Lower lobe of right lung (tissue), 2 donors: Measurements from ENCODE around the gene MRPL1. TPM values are rescaled to one million over a fixed set of nuclear protein-coding genes. Genes with fewer than 3 reads are reported as not detected.
"Not testable (repeated sequence)": the region's sequence is repeated elsewhere in the genome, so short reads cannot be mapped to it uniquely, and the experiment has no call there.

ENCODE experiments used
- ATAC-seq, 2 donors: fragments of 200-7000 bp; cut with Tn5 transposase; one replicate each; pipeline ENCODE4 v1.9.1; 2020 to 2022; ENCODE audit warnings: mild to moderate bottlenecking in 2 of 2, moderate library complexity in 2 of 2
- DNase-seq: peaks from one replicate; pipeline ENCODE4 v3.0.0-alpha.2; 2020
- H3K27ac ChIP-seq: fragments of 200-600 bp; one replicate; pipeline ENCODE4 v1.8.0; 2022
- H3K27me3 ChIP-seq: fragments of 200-600 bp; one replicate; pipeline ENCODE4 v1.8.0; 2022; ENCODE audit warnings: low read depth
- H3K36me3 ChIP-seq: fragments of 200-600 bp; one replicate; pipeline ENCODE4 v1.8.0; 2022; ENCODE audit warnings: mild to moderate bottlenecking
- H3K4me1 ChIP-seq: fragments of 200-600 bp; one replicate; pipeline ENCODE4 v1.8.0; 2022
- H3K4me3 ChIP-seq: fragments of 200-600 bp; one replicate; pipeline ENCODE4 v1.8.0; 2022; ENCODE audit warnings: mild to moderate bottlenecking
- H3K9me3 ChIP-seq: fragments of 200-600 bp; one replicate; pipeline ENCODE4 v1.8.0; 2022
- intact Hi-C: fragments of 100-400 bp; cut with DNase I; formaldehyde crosslinking; loops from one replicate; pipeline ENCODE4 v1.11.0; 2022
- total RNA-seq: library from RNA; stranded (reverse); fragmentation: NEBNext Ultra II Directional; extraction: Animal tissue kit (Norgen Biotek cat#: 25700); gene quantifications from one replicate; pipeline ENCODE4 v1.2.1, GENCODE V29; 2021
- TF ChIP-seq, protein P1 (sequence below): fragments of 200-600 bp; IDR thresholded peaks from one replicate; pipeline ENCODE4 v1.8.0; 2022; ENCODE audit warnings: antibody characterized with exemption, mild to moderate bottlenecking
- donor health status: DM: no; HTN: yes; CAD: no; lungs with severe emphysema.

MRPL1 gene
- total RNA-seq, 1 donor from 2014 or later: 25.8 TPM

DNA sequence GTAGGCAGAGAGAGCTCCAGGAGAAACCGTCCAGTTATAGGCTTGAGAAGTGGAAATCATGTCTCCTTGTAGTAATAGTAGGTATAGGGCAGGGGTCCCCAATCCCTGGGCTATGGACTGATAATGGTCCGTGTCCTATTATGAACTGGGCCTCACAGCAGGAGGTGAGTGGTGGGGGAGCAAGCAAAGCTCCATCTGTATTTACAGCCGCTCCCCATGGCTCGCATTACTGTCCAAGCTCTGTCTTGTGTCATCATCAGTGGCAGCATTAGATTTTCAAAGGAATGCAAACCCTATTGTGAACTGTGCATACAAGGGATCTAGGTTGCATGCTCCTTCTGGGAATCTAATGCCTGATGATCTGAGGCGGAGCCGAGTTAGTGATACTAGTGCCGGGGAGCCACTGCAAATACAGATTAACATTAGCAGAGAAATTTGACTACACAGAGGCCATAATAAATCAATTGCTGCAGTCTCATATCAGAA lies 67.6 kb downstream of the MRPL1 start:
- Histone ChIP-seq H3K27ac (no peak overlapping the region), H3K36me3 (peaks cover 8% of the 10 kb centered on the region), H3K9me3 (no peaks in the 10 kb centered on the region), H3K4me1 (no peaks in the 10 kb centered on the region), H3K4me3 (no peak overlapping the region), H3K27me3 (no peaks in the 10 kb centered on the region)
- no peak for DNase-seq
- intact Hi-C loops: no loop called here
- TF ChIP-seq, protein P1, sequence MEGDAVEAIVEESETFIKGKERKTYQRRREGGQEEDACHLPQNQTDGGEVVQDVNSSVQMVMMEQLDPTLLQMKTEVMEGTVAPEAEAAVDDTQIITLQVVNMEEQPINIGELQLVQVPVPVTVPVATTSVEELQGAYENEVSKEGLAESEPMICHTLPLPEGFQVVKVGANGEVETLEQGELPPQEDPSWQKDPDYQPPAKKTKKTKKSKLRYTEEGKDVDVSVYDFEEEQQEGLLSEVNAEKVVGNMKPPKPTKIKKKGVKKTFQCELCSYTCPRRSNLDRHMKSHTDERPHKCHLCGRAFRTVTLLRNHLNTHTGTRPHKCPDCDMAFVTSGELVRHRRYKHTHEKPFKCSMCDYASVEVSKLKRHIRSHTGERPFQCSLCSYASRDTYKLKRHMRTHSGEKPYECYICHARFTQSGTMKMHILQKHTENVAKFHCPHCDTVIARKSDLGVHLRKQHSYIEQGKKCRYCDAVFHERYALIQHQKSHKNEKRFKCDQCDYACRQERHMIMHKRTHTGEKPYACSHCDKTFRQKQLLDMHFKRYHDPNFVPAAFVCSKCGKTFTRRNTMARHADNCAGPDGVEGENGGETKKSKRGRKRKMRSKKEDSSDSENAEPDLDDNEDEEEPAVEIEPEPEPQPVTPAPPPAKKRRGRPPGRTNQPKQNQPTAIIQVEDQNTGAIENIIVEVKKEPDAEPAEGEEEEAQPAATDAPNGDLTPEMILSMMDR: no peak
- no peak for ATAC-seq

DNA sequence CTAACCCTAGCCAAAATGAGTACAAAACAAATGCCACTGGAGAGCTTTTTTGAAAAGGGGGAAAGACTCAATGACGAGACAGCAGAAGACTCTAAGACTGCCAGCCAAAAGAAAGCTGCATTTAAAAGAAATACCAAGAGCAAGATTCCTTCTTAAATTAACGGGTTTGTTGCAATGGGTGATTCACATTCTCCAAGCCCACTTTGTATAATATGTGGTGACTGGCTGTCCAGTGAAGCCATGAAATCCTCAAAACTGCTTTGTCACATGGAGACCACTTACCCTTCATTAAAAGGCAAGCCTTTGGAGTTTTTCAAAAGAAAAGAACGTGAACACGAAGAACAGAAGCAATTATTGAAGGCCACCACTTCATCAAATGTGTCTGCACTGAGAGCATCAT lies 68.2 kb downstream of the MRPL1 start:
- no peak overlapping the region for H3K4me3 ChIP-seq
- ATAC-seq (no peak), DNase-seq (no peak)
- H3K36me3 ChIP-seq: peaks cover 13% of the 10 kb centered on the region
- no peaks in the 10 kb centered on the region for H3K4me1 ChIP-seq
- no peaks in the 10 kb centered on the region for H3K9me3 ChIP-seq
- H3K27me3 ChIP-seq: no peaks in the 10 kb centered on the region
- TF ChIP-seq, protein P1: no peak
- intact Hi-C loops: no loop called here
- no peak overlapping the region for H3K27ac ChIP-seq

DNA sequence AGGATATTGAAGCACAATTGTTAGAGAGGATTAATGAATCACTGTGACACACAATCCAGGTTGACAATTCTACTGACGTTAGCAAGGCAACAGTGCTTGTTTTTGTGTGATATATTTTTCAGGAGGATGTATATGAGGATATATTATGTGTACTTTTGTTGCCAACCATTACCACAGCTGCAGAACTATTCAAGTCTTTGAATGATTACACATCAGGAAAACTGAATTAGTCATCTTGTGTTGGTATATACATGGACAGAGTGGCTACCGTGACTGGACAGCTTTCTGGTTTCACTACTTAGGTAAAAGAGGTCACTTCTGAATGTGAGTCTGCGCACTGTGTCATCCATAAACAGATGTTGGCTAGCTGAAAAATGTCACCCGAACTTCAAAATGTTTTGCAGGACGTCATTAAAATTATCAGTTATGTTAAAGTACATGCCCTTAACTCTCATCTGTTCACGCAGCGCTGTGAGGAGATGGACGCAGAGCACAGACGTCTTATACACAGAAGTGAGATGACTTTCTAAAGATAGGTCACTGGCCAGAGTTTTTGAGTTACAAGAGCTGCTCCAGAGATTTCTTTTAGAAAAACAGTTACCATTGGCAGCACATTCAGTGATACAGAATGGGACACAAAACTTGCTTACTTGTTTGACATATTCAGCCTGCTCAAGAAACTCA lies 69.0 kb downstream of the MRPL1 start:
- TF ChIP-seq, protein P1: no peak
- Histone ChIP-seq H3K4me3 (no peak overlapping the region), H3K36me3 (peaks cover 13% of the 10 kb centered on the region), H3K4me1 (no peaks in the 10 kb centered on the region), H3K9me3 (no peaks in the 10 kb centered on the region), H3K27ac (no peak overlapping the region), H3K27me3 (no peaks in the 10 kb centered on the region)
- intact Hi-C loops: no loop called here
- no peak for ATAC-seq
- no peak for DNase-seq

DNA sequence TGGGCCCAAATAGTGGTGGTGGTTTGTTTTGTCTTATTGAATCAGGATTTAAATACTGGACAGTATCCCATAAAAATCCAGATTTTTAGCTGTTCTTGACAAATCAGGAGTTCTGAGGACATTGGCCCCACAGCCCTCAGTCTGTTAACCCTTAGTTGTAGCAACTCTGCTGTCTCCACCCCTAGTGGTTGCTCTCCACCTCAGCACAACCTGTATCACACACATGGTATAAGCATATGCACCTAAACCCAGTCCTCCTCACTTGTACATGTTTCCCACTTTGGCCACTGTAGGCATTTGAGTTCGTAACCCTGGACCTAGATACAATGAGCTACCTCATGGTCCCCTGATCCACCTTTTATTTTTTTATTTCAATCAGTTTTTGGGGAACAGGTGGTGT lies 75.9 kb downstream of the MRPL1 start:
- Histone ChIP-seq H3K27ac (no peak overlapping the region), H3K4me3 (no peak overlapping the region), H3K27me3 (no peaks in the 10 kb centered on the region), H3K36me3 (peaks cover 16% of the 10 kb centered on the region), H3K9me3 (no peaks in the 10 kb centered on the region), H3K4me1 (no peaks in the 10 kb centered on the region)
- DNase-seq: no peak
- TF ChIP-seq, protein P1: no peak
- intact Hi-C loops: no loop called here
- no peak for ATAC-seq

DNA sequence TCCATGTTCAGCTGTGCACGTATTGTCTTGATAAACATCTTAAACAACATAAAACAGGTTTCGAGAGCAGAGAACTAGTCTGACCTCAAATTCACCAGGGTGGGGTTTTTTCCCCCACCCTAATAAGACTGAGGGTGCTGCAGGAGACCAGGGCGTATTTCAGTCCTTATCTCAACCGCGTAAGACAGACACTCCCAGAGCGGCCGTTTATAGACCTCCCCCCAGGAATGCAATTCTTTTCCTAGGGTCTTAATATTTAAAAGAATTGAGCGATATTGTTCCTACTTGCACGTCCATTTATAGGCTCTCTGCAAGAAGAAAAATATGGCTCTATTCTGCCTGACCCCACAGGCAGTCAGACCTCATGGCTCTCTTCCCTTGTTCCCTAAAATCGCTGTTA lies 83.3 kb downstream of the MRPL1 start:
- H3K4me3 ChIP-seq, H3K27me3 ChIP-seq, DNase-seq, H3K9me3 ChIP-seq, H3K4me1 ChIP-seq, ATAC-seq, intact Hi-C loops, H3K27ac ChIP-seq: not testable (repeated sequence)
- peaks cover 12% of the 10 kb centered on the region for H3K36me3 ChIP-seq

DNA sequence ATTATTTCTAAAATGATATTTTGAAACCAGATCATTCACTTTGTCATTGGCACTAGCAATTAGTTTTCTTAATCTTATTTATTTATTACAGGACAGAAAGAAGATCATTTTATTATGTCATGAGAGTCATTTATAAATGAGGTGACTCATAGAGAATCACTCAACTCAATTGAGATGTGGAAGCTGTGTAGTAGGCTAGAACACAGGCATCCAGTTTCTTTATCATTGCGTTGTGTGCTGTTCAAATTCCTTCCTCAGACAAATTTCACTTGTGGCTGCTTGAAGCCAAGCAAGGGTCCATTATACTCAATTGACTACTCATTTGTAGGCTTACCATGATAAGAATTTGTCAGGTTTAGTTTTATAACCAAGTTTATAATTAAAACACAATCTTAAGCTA lies 87.6 kb downstream of the MRPL1 start:
- H3K36me3 ChIP-seq: peaks cover 38% of the 10 kb centered on the region
- H3K27me3 ChIP-seq: no peaks in the 10 kb centered on the region
- no peaks in the 10 kb centered on the region for H3K4me1 ChIP-seq
- no peak overlapping the region for H3K27ac ChIP-seq
- H3K4me3 ChIP-seq: no peak overlapping the region
- no peaks in the 10 kb centered on the region for H3K9me3 ChIP-seq
- no peak for ATAC-seq
- DNase-seq: no peak
- TF ChIP-seq, protein P1: no peak
- intact Hi-C loops: no loop called here
